HG03039 (cell line): ENCODE data around the gene ATP6V1G2.
"Not testable (repeated sequence)": the region's sequence is repeated elsewhere in the genome, so short reads cannot be mapped to it uniquely, and the experiment has no call there.

Experiments used
- ATAC-seq: cut with Tn5 transposase; IDR thresholded peaks from one replicate; pipeline ENCODE4 v1.9.1; 2021; ENCODE audit warnings: mild to moderate bottlenecking, moderate library complexity; ENCODE audit not compliant: unreplicated experiment

The ATP6V1G2 gene

GRCh38 chr6:31546339-31546957, at the start of gene ATP6V1G2:
ATP6V1G2 (minus strand) TSS chr6:31546608; CDS start chr6:31546559, 49 bp downstream.
- ATAC-seq: peak; percentile 39

GRCh38 chr6:31592396-31592771, 46.0 kb upstream of the ATP6V1G2 start:
- ATAC-seq: no peak

DNA sequence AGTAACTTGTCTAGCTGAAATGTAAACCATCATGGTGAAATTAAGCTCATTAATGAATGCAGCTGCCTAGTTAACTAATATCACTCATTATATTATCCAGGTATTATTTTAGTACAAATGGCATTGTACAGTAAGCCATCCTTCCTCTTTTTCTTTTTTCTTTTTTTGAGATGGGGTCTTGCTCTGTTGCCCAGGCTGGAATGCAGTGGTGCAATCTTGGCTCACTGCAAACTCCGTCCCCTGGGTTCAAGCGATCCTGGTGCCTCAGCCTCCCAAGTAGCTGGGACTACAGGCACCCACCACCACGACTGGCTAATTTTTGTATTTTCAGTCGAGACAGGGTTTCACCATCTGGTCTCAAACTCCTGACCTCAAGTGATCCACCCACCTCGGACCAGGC, 44.3 kb upstream of the ATP6V1G2 start:
- ATAC-seq: not testable (repeated sequence)

- no peak for ATAC-seq
These were observed 42.7 kb upstream of the ATP6V1G2 start for GRCh38 chr6:31588871-31589650.

DNA sequence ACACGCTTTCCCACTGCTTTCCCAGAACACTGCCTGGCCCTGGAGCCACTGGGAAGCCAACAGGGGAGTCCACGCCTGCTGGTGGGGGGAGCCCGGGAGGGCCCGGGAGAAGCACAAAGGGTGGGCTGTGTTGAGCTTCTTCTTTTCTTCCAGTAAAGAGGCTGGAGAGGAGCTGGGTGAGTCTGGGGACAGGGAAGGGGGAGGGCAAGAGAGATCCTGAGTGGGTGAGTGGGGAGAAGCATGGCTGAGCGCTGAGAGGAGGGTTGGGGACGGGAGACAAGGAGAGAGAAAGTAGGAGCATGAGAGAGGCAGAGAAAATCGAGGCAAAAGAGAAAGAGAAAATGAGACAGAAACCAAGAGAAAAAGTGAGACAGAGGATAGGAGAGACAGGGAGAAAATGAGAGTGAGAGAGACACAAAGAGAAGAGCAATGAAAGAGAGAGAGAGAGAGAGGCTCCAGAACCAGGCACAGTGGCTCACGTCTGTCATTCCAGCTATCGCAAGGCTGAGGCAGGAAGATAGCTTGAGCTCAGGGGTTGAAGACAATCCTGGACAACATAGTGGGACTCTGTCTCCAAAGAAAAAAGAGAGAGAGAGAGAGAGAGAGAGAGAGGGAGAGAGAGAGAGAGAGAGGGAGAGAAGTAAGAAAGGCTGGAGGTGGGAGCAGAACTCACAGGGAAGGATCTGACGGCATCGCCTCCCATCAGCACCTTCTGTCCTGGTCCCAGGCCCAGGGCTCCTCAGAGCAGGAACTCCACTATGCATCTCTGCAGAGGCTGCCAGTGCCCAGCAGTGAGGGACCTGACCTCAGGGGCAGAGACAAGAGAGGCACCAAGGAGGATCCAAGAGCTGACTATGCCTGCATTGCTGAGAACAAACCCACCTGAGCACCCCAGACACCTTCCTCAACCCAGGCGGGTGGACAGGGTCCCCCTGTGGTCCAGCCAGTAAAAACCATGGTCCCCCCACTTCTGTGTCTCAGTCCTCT, 41.7 kb upstream of the ATP6V1G2 start:
- no peak for ATAC-seq

DNA sequence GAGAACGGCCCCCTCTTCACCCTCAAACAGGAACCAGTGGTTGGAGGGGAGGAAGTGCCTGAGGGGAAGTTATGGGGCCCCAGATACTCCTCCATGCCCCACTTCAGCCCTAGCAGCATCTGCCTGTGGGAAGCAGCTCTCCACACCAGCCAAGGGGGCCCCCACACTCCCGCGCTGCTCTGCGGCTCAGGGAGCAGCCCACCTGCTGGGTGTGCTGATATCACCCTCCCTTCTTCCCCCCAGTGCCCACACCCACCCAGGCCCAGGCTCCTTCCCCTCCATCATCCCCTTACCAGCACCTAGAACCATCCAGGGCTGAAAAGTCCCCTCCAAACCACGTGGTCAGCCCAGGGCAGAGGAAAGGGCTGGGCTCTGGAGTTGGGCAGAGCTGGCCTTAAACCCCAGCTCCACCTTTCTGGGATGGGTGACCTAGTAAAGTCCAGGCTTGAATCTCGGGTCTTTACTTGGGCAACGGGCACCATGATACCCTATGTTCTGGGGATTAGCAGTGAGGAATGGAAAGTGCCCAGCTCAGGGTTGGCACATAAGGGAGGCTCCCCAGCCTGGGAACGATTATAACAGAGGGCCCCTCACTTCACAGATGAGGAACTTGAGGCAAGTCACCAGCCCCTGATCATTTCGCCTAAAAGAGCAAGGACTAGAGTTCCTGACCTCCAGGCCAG, 40.3 kb upstream of the ATP6V1G2 start:
- ATAC-seq: no peak

GRCh38 chr6:31586008-31586407, 39.6 kb upstream of the ATP6V1G2 start, which contains the start of gene LST1:
LST1 (plus strand) TSS chr6:31586277; CDS start chr6:31587300, 1,023 bp downstream.
- ATAC-seq: no peak

- no peak for ATAC-seq
These were observed 39.1 kb upstream of the ATP6V1G2 start for GRCh38 chr6:31585491-31585890.

DNA sequence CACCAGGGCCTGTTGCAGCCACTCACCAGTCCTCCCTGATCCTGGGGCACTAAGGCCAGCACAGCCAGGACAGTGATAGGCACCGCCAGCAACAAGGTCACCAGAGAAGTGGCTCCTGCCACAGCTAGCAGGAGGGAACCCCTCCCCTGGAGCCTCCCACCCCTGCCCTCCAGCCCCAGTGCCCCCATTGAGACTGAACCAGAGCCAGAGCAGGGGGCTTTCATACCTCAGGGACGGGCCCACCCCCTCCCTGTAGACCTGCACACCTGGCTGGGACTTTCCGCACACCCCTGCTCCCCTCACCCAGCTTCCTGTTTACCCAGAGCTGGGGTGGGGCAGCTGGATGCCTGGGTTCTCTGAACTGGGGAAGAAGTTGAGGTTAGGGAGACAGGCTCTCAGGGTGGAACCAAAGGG, 35.8 kb upstream of the ATP6V1G2 start, which contains the start of gene LTB:
Gene LTB, minus strand, starts transcription at position 195 of the 414 bp plus-strand sequence. Its CDS starts 7 bp downstream, at position 188.
- no peak for ATAC-seq

DNA sequence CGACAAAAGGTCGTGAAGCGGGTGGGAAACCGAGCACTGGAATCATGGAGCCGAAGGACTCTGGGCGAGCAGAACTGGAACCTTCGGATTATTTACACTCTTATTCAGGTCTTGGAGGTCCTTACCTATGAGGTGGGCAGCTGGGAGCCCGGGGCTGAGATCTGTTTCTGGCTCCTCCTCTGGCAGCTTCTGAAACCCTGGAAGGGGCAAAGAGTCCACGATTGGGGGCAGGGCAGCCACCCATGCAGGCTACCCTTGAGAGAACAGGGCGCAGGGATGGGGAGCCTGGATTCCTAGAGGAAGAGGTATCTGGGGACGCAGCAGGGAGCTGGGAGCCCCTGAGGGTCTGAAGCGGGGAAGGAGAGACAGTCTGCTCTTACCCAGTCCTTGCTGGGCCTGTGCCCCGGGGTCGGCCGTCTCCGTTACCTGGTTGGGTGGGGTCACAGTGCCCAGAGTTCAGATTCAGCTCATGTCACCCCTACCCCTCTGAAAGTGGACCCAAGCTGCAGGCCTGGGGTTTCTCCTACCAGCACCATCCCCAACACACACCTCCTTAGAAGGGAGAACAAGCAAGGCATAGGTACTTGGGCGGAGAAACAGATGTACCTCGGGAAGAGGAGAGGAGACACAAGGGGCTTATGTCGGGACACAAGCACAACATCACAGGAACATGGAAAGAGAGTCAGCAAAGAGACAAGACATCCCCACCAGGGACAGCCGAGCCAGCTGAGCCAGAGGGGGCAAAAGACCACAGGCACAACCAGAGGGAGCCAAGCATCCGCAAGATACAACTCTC, 35.2 kb upstream of the ATP6V1G2 start:
- no peak for ATAC-seq

GRCh38 chr6:31580807-31581433, 34.5 kb upstream of the ATP6V1G2 start:
- ATAC-seq: peak; percentile 47

GRCh38 chr6:31580438-31580740, 34.0 kb upstream of the ATP6V1G2 start:
- no peak for ATAC-seq

DNA sequence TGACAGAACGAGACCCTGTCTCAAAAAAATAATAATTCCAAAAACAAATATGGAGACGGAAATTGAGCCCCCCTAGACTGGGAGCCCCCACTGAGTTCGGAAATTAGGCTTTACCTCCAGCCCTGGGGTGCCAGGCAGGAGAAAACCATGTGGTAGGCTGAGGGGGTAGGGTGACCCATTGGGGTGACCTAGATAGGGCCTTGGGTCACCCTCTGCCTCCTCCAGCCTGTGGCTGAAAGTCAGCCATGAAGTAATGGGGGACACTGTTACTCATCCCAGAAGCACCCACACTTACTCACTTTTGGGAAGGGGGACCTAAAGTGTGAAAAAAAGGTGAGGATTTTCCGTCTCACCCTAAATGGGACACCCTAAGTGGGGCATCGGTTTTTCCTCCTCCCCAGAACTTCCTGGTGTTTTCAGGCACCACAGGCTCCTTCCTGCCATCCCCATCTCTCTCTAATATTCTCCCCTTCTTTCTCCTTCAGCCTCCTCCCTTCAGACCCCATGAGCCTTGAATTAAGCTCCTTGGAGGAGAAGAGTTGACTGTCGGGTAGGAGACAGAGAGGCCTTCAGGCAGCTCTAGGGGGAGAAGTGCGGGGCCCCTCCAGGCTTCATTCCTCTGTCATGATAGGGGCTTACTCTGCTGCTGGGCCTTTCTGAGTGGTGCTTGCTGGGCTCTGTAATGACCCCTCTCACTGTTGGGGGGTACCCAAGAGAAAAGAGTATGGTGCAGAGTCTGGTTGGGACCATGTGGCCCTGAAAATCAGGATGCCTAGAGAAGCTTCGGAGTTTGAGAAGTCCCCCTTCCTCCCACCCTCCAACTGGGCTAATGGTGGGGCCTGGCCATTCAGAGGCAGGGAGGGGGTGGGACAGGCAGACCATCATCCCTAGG, 33.4 kb upstream of the ATP6V1G2 start:
- ATAC-seq: no peak

DNA sequence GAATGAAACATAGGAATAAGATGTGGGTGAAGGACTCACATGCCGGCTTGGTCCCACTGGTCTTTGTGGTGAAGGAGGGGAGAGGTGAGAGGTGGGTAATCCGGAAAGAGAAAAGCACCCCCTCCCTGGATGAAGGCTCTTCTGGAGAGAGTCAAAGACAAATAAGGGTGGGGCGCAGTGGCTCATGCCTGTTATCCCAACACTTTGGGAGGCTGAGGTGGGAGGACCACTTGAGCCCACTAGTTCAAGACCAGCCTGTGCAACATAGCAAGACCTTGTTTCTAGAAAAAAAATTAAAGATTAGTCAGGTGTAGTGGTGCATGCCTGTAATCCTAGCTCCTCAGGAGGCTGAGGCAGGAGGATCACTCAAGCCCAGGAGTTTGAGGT, 32.7 kb upstream of the ATP6V1G2 start:
- ATAC-seq: no peak

- no peak for ATAC-seq
These were observed 32.0 kb upstream of the ATP6V1G2 start for GRCh38 chr6:31578184-31579118.

DNA sequence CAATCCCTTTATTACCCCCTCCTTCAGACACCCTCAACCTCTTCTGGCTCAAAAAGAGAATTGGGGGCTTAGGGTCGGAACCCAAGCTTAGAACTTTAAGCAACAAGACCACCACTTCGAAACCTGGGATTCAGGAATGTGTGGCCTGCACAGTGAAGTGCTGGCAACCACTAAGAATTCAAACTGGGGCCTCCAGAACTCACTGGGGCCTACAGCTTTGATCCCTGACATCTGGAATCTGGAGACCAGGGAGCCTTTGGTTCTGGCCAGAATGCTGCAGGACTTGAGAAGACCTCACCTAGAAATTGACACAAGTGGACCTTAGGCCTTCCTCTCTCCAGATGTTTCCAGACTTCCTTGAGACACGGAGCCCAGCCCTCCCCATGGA, 31.2 kb upstream of the ATP6V1G2 start:
- ATAC-seq: no peak

DNA sequence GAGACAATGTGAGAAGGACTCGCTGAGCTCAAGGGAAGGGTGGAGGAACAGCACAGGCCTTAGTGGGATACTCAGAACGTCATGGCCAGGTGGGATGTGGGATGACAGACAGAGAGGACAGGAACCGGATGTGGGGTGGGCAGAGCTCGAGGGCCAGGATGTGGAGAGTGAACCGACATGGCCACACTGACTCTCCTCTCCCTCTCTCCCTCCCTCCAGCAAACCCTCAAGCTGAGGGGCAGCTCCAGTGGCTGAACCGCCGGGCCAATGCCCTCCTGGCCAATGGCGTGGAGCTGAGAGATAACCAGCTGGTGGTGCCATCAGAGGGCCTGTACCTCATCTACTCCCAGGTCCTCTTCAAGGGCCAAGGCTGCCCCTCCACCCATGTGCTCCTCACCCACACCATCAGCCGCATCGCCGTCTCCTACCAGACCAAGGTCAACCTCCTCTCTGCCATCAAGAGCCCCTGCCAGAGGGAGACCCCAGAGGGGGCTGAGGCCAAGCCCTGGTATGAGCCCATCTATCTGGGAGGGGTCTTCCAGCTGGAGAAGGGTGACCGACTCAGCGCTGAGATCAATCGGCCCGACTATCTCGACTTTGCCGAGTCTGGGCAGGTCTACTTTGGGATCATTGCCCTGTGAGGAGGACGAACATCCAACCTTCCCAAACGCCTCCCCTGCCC, 30.6 kb upstream of the ATP6V1G2 start:
- no peak for ATAC-seq
